HG03439 (cell line): ENCODE data around the gene FARP1.

Experiments used
- ATAC-seq: cut with Tn5 transposase; IDR thresholded peaks from one replicate; pipeline ENCODE4 v1.9.1; 2021; ENCODE audit warnings: mild to moderate bottlenecking, moderate library complexity; ENCODE audit not compliant: unreplicated experiment

FARP1 gene

GRCh38 chr13:98476538-98476966 lies 333.7 kb downstream of the FARP1 start:
- ATAC-seq: peak; percentile 92

GRCh38 chr13:98478189-98479129 lies 335.6 kb downstream of the FARP1 start:
- ATAC-seq: no peak

- ATAC-seq: no peak
These were observed 336.7 kb downstream of the FARP1 start for GRCh38 chr13:98479496-98480003.

GRCh38 chr13:98480915-98481877 lies 338.3 kb downstream of the FARP1 start:
- peak; percentile 48 for ATAC-seq

- ATAC-seq: no peak
These were observed 339.9 kb downstream of the FARP1 start for GRCh38 chr13:98482476-98483444.

- ATAC-seq: no peak
These were observed 340.9 kb downstream of the FARP1 start for GRCh38 chr13:98483601-98484288.

GRCh38 chr13:98484289-98485219 lies 341.7 kb downstream of the FARP1 start:
- no peak for ATAC-seq

GRCh38 chr13:98485561-98485960 lies 342.7 kb downstream of the FARP1 start:
- ATAC-seq: no peak

GRCh38 chr13:98486412-98486811 lies 343.5 kb downstream of the FARP1 start:
- ATAC-seq: no peak

GRCh38 chr13:98487016-98487415 lies 344.1 kb downstream of the FARP1 start:
- no peak for ATAC-seq

- no peak for ATAC-seq
These were observed 344.6 kb downstream of the FARP1 start for GRCh38 chr13:98487522-98487921.

- ATAC-seq: peak; percentile 59
These were observed 345.8 kb downstream of the FARP1 start for GRCh38 chr13:98488736-98489135.

GRCh38 chr13:98489446-98490194 lies 346.7 kb downstream of the FARP1 start:
- no peak for ATAC-seq

GRCh38 chr13:98490195-98490836 lies 347.4 kb downstream of the FARP1 start:
- no peak for ATAC-seq

GRCh38 chr13:98490866-98491265 lies 348.0 kb downstream of the FARP1 start:
- no peak for ATAC-seq

- no peak for ATAC-seq
These were observed 349.6 kb downstream of the FARP1 start for GRCh38 chr13:98492335-98493041.
